HG03354 (cell line): ENCODE results near the gene ESYT2.

Experiments
- ATAC-seq: cut with Tn5 transposase; IDR thresholded peaks from one replicate; pipeline ENCODE4 v1.9.1; 2021; ENCODE audit warnings: mild to moderate bottlenecking; ENCODE audit not compliant: unreplicated experiment, poor library complexity, severe bottlenecking

The ESYT2 gene

DNA sequence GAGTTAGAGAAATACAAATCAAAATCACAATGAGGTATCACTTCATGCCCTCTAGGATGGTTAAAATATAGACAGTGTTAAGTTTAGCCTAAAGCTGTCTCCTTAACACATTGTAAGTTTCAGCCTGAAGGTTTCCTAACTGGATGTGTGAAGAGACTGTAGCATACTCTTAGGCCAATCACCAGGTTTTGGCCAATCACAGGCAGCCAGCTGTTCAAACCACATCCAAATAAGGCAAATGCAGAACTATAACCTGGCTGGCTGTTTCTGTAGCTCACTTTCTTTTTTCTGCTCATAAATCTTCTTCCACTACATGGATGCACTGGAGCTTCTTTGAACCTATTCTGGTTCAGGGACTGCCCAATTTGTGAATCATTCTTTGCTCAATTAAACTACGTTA is 19.7 kb downstream of the ESYT2 start:
- ATAC-seq: peak; percentile 94

GRCh38 chr7:158808126-158808525 is 21.2 kb downstream of the ESYT2 start:
- ATAC-seq: no peak

DNA sequence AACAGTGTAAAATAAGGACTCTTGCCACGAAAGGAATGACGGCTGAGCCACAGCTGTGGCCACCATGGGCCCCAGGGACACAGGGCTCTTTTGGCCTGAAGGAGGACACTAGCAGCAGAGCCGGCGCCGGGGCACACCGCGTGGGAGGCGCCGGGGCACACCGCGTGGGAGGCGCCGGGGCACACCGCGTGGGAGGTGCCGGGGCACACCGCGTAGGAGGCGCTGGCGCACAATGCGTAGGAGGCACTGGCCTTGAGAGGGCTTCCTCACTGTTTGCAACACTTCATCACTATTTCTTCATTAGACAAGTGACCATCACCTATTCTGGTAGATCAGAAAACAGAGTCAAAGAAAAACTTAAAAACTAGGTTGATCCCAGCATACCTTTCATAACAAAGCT is 23.4 kb downstream of the ESYT2 start:
- no peak for ATAC-seq

GRCh38 chr7:158805414-158805813 is 23.9 kb downstream of the ESYT2 start:
- ATAC-seq: no peak

GRCh38 chr7:158804335-158804734 is 25.0 kb downstream of the ESYT2 start:
- ATAC-seq: no peak

DNA sequence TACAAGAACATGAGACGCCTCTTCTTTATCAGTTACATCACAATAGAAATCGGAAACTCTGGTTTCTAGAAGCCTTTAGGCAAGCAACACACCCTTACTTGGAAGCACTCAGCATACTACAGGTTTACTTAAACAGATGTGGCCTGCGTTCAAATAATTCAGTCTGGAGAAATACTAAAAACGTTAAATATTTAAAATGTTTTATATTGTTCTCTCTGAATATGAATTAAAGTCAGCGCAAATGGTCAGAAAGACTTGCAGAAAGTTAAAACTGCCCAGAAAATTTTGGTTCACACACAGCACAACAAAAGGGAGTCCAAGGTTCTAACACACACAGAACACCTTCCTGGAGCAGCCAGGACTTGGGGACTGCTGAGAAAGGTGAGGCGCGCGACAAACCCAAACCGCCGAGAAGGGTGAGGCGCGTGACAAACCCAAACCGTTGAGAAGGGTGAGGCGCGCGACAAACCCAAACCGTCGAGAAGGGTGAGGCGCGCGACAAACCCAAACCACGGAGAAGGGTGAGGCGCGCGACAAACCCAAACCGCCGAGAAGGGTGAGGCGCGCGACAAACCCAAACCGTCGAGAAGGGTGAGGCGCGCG is 25.8 kb downstream of the ESYT2 start:
- ATAC-seq: no peak

DNA sequence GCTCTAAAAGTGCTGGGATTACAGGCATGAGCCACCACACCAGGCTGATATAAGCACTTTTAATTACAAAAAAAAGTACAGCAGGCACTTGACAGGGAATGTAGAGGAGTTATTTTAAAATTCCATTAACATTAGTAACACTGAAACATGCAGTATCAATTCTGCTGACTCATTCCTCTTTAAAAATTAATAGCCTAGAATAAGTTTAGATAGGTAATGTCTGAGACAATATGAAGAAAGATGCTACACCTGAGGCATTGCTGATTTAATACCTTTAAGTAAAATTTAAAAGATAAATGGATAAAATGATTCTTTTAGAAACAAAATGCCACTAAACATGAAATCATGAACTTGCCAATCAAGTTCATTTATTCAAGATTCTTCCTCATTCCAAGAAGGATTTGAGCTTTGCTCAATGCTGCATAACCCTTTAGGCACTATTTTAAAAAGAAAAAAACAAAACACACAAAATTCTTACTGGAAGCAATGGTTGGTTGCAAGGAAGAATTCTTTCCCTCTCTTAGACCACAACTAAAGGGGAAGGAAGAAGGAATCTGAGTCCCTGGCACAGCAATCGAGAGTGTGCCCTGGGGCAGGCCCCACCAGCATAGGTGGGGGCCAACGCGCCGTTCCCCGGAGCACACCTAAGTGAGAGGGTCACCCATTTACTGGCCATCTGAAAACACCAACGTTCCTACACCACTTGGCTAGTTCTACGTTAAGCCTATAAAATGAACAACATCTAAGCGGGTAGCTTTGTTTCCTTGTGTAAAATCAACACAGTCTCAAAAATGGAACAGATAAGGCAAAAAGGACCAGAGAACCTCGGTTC is 26.6 kb downstream of the ESYT2 start:
- ATAC-seq: no peak

DNA sequence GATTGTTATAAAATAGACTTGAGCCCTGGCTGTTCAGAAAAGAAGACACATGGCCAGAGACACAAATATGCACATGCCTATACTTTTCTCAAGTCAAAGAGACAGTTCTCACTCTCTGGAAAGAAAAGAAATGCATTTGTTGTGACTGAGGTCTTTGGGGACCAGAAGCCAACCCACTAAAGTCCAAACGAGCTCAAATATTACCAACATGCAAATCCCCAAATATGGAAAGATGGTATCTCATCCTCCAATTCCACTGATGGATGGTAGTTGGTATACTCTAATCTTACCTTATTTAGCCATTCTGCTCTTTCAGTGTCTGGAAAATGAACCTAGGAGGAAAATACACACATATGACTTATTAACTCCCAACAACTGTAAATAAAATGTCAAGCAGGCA is 30.6 kb downstream of the ESYT2 start:
- no peak for ATAC-seq

GRCh38 chr7:158796667-158797066 is 32.6 kb downstream of the ESYT2 start:
- no peak for ATAC-seq

GRCh38 chr7:158795272-158795671 is 34.0 kb downstream of the ESYT2 start:
- ATAC-seq: no peak

GRCh38 chr7:158791107-158791506 is 38.2 kb downstream of the ESYT2 start:
- ATAC-seq: no peak

- no peak for ATAC-seq
Observed at GRCh38 chr7:158789842-158790241, 39.5 kb downstream of the ESYT2 start.

DNA sequence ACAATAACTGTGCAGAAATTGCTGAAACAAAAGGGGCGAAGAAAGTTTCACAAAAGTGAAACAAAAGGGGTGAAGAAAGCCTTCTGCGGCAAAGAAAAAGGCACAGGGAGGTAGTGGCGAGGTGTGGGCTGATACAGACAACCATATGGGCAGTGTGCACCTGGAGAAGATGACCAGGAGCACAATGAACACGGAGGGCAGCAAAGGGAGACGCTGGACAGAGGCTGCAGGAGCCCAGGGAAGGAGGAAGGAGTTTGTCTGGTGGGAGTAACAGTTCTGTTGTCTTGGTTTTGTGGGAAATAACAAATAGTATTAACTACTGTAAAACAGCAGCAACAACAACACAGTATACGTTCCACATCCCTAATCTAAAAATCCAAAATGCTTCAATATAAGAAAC is 42.4 kb downstream of the ESYT2 start:
- no peak for ATAC-seq

GRCh38 chr7:158784270-158784669 is 45.0 kb downstream of the ESYT2 start:
- ATAC-seq: no peak

DNA sequence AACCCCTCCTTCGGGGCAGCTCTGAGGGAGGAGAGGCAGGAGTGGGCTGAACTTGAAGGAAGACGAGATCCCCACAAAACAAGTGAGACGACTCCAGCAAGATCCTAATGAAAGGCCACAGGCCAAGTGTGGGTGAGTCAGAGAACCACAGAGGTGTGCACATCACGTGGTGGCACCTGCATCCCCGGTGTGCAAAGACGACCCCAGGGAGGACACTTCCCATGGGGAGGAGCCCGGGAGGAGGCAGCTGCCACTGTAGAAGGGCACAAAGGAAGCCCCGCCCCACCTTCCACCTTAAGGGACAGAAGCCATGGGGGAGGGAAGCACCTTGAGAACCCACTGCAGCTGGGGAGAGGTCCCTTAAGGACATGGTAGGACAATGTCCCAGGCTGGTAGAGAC is 45.7 kb downstream of the ESYT2 start:
- ATAC-seq: no peak

GRCh38 chr7:158782761-158783401 is 46.4 kb downstream of the ESYT2 start:
- no peak for ATAC-seq

DNA sequence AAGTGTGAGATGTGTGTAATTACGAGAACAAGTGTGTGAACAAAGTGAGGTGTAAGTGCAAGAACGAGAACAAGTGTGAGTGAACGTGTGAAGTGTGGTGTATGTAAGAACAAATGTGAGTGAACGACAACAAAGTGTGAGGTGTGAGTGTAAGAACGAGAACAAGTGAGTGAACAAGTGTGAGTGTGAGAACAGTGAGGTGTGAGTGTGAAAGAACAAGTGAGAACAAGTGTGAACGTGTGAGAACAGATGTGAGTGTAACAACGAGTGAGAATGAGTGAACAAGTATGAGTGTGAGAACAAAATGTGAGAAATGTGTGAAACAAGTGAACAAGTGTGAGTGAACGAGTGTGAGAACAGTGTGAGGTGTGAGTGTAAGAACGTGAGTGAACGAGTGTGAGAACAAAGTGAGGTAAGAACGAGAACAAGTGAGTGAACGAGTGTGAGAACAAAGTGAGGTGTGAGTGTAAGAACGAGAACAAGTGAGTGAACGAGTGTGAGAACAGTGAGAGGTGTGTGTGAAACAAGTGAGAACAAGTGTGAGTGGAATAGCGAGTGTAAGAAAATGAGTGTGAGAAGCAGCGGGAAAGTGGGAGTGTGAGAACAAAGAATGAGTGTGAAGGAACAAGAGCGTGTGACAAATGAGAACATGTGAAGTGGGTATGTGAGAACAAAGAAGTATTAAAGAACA is 47.2 kb downstream of the ESYT2 start:
- no peak for ATAC-seq

GRCh38 chr7:158781217-158781973 is 47.9 kb downstream of the ESYT2 start:
- no peak for ATAC-seq

GRCh38 chr7:158779061-158780000 is 50.0 kb downstream of the ESYT2 start:
- no peak for ATAC-seq
